ENCODE data around the gene CXCL9.
A peak's percentile ranks its signal among the peaks of the same experiment; 100 is the strongest.

Gene CXCL9

GRCh38 chr4:75989846-75990528 is 17.3 kb downstream of the CXCL9 start:
- TF ChIP-seq MYNN (tag by site-specific recombination; IDR thresholded peaks at IDR 0.05; ENCODE audit: borderline replicate concordance): no peak
- TF ChIP-seq ZNF138 (tag by site-specific recombination; IDR thresholded peaks at IDR 0.05; ENCODE audit: borderline replicate concordance): no peak
- TF ChIP-seq GLIS2 (tag by site-specific recombination; IDR thresholded peaks at IDR 0.05): no peak
- no peak for TF ChIP-seq ZNF623 (tag by site-specific recombination; IDR thresholded peaks at IDR 0.05)
- TF ChIP-seq EGR2 (tag by site-specific recombination; IDR thresholded peaks at IDR 0.05; ENCODE audit: low read depth): no peak
- no peak for TF ChIP-seq ZNF777 (tag by site-specific recombination; IDR thresholded peaks at IDR 0.05; ENCODE audit: borderline replicate concordance)
- TF ChIP-seq MZF1 (tag by site-specific recombination; IDR thresholded peaks at IDR 0.05; ENCODE audit: borderline replicate concordance): no peak
- no peak for TF ChIP-seq ZBTB6 (tag by site-specific recombination; IDR thresholded peaks at IDR 0.05)
- no peak for TF ChIP-seq ZNF324 (tag by site-specific recombination; IDR thresholded peaks at IDR 0.05)
- no peak for TF ChIP-seq ZNF114 (tag by site-specific recombination; IDR thresholded peaks at IDR 0.05)
- TF ChIP-seq MEIS1 (CRISPR knock-in tag; IDR thresholded peaks at IDR 0.05; ENCODE audit: borderline replicate concordance): no peak
- no peak for TF ChIP-seq ZNF48 (tag by site-specific recombination; IDR thresholded peaks at IDR 0.05)
- no peak for TF ChIP-seq KLF17 (tag by site-specific recombination; IDR thresholded peaks at IDR 0.05)
- Histone ChIP-seq H3K9me3 (ENCODE audit: control insufficient read depth, insufficient read depth, low read depth, low read length) (no peaks in the 10 kb centered on the region), H3K4me1 (ENCODE audit: control insufficient read depth, insufficient read depth, low read length) (no peaks in the 10 kb centered on the region), H3K4me3 (ENCODE audit: low read depth, low read length) (peak overlapping the region; percentile 74), H3K27ac (ENCODE audit: extremely low read depth, low read depth, low read length) (no peak overlapping the region), H3K36me3 (ENCODE audit: control insufficient read depth in 2 of 2, insufficient read depth in 1 of 2, low read length in 2 of 2) (peaks cover 0 to 9% of the 10 kb centered on the region in 2 experiments; a peak in 1 of 3 replicates)
- POLR2A ChIA-PET: no interaction called here
- CTCF ChIA-PET: interaction anchor here (0.7 to 1.4 kb wide), 3 partner anchors 13 to 100 kb away, joined by 3 to 5 read pairs (median 4); no protein-coding TSS in a partner anchor

GRCh38 chr4:75985116-75985515 is 22.2 kb downstream of the CXCL9 start:
- Histone ChIP-seq H3K9me3 (ENCODE audit: control insufficient read depth, insufficient read depth, low read depth, low read length) (no peaks in the 10 kb centered on the region), H3K27ac (ENCODE audit: extremely low read depth, low read depth, low read length) (no peak overlapping the region), H3K36me3 (ENCODE audit: control insufficient read depth in 2 of 2, insufficient read depth in 1 of 2, low read length in 2 of 2) (peaks cover 0 to 32% of the 10 kb centered on the region in 2 experiments; a peak in 2 of 3 replicates), H3K4me1 (ENCODE audit: control insufficient read depth, insufficient read depth, low read length) (no peaks in the 10 kb centered on the region), H3K4me3 (ENCODE audit: low read depth, low read length) (no peak overlapping the region)
- CTCF ChIA-PET: no interaction called here
- POLR2A ChIA-PET: no interaction called here
- TF ChIP-seq KLF17 (tag by site-specific recombination; IDR thresholded peaks at IDR 0.05) (no peak), ZBTB17 (tag by site-specific recombination; IDR thresholded peaks at IDR 0.05) (no peak), GLI4 (tag by site-specific recombination; IDR thresholded peaks at IDR 0.05) (no peak), ZNF654 (tag by site-specific recombination; IDR thresholded peaks at IDR 0.05; ENCODE audit: low read depth) (no peak), ZNF292 (tag by site-specific recombination; IDR thresholded peaks at IDR 0.05; ENCODE audit: borderline replicate concordance, low read depth) (no peak), ZNF426 (tag by site-specific recombination; IDR thresholded peaks at IDR 0.05) (no peak)

GRCh38 chr4:75980576-75980975 is 26.7 kb downstream of the CXCL9 start:
- Histone ChIP-seq H3K27ac (ENCODE audit: extremely low read depth, low read depth, low read length) (no peak overlapping the region), H3K36me3 (ENCODE audit: control insufficient read depth in 2 of 2, insufficient read depth in 1 of 2, low read length in 2 of 2) (peaks cover 9 to 59% of the 10 kb centered on the region in 2 experiments), H3K4me3 (ENCODE audit: low read depth, low read length) (no peak overlapping the region), H3K4me1 (ENCODE audit: control insufficient read depth, insufficient read depth, low read length) (no peaks in the 10 kb centered on the region), H3K9me3 (ENCODE audit: control insufficient read depth, insufficient read depth, low read depth, low read length) (no peaks in the 10 kb centered on the region)
- TF ChIP-seq ZNF169 (tag by site-specific recombination; IDR thresholded peaks at IDR 0.05) (no peak), ZNF148 (tag by site-specific recombination; IDR thresholded peaks at IDR 0.05; ENCODE audit: borderline replicate concordance) (no peak), ZNF585B (tag by site-specific recombination; IDR thresholded peaks at IDR 0.05) (no peak)
- POLR2A ChIA-PET: no interaction called here
- CTCF ChIA-PET: no interaction called here

Measured in HEK293 (cell line).